SH-SY5Y (cell line): Measurements from ENCODE around the gene RNF157.

Experiments
- GATA2 ChIP-seq: IDR thresholded peaks from 2 replicates; pipeline ENCODE4 v1.6.1; 2011; ENCODE audit warnings: mild to moderate bottlenecking, low read depth, low read length
- GATA3 ChIP-seq: IDR thresholded peaks from 2 replicates; pipeline ENCODE4 v1.6.1; 2011; ENCODE audit warnings: low read depth, mild to moderate bottlenecking, low read length, moderate library complexity

DNA sequence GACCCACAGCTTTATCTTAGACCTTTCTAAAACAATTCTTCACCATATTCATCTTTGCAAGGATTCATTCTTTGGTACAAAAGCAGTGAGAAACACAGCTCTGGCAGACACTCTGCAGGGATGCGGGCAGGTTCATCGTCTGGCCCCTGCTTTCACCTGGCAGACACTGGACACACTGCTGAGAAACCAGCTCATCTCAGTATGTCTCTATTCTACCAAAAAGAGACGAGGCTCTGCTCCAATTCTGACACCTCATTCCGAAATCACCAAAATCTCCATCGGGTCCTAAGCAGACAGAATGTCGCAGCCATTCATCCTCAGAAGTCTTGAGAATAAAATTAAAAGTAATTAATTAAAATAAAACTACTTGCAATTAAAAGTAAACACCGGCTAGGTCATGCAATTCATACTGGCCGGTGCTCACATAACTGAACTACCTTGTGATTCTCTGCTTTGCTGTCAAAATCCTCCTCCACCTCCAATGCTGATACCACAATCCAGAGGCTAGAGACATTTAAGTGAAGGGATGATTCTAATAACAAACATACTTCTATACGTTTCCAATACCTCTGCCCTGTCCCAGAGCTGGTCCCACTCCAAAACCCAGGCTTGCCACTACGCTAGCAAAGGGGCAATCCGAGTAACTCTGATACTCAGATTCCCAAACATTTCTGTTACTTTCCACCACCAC, 1.3 kb downstream of the RNF157 start:
- no peak for TF ChIP-seq GATA3
- TF ChIP-seq GATA2: no peak
